ENCODE measurements around the gene VAV2. TPM values are rescaled to one million over a fixed set of nuclear protein-coding genes. Genes with fewer than 3 reads are reported as not detected.

Gene VAV2
- total and polyA plus RNA-seq, 9 of the 15 experiments (the other 6 are each of a cell fraction or from before 2014, with no cell fraction given): 0.01 to 2.7 (median 1.0) TPM; not detected in 1

DNA sequence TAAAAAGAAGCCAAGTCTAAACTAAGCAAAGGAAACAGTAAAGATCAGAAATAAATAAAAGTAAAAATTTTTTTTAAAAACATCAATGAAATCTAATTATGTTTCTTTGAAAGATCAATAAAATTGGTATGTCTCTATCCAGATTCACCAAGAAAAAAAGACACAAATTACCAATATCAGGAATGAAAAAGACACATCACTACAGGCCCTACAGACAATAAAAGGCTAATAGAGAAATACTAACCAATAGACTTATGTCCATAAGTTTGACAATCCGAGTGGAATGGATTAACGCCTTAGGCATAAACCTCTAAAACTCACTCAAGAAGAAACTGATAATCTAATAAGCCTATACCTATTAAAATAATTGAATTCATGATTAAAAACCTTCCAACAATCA is 45.5 kb upstream of the VAV2 start:
- CTCF ChIA-PET (ENCODE audit: low intra/inter-chr PET ratio): no interaction called here
- no peak for FAIRE-seq
- BruUV-seq (replicated peaks): no TSS peak
- H2AFZ ChIP-seq (ENCODE audit: low read depth, low read length): no peak overlapping the region
- H3K9me3 ChIP-seq (replicated peaks; ENCODE audit: control insufficient read depth, insufficient read depth, low read depth, low read length): no peaks in the 10 kb centered on the region
- no peaks in the 10 kb centered on the region for H3K27me3 ChIP-seq (ENCODE audit: control insufficient read depth in 2 of 2, insufficient read depth in 2 of 2, low read length in 2 of 2)
- no peak overlapping the region for H3K4me3 ChIP-seq
- peaks cover 51% of the 10 kb centered on the region; the same call in 2 of the 3 replicates for H3K36me3 ChIP-seq (ENCODE audit: control insufficient read depth, insufficient read depth, low read length)
- no peaks in the 10 kb centered on the region for H3K79me2 ChIP-seq (ENCODE audit: control insufficient read depth, insufficient read depth, low read length)
- 95% methylated on average over 2 of the region's 2 CpGs for WGBS (ENCODE audit: insufficient coverage, low coverage, missing lambda C conversion rate)
- in situ Hi-C loops (cut with MboI) (no loop called here), intact Hi-C loops (cut with micrococcal nuclease) (no loop called here)
- H3K27ac ChIP-seq (ENCODE audit: extremely low read depth, low read depth, low read length): no peak overlapping the region
- no peak overlapping the region for H3K4me2 ChIP-seq (ENCODE audit: insufficient read depth, low read length)
- H3K9me1 ChIP-seq (ENCODE audit: control insufficient read depth, insufficient read depth, low read length): no peaks in the 10 kb centered on the region
- peaks cover 0 to 13% of the 10 kb centered on the region in 2 experiments; a peak in 2 of 5 replicates for H3K4me1 ChIP-seq (replicated peaks in 1 of 2; ENCODE audit: control insufficient read depth in 2 of 2, insufficient read depth in 2 of 2, low read length in 2 of 2)
- no peaks in the 10 kb centered on the region for H4K20me1 ChIP-seq (replicated peaks; ENCODE audit: control insufficient read depth, insufficient read depth, low read length)
- ATAC-seq: no peak
- POLR2A ChIA-PET: no interaction called here
- H3K9ac ChIP-seq (ENCODE audit: insufficient read depth in 1 of 2, low read depth in 2 of 2, low read length in 2 of 2): no peak overlapping the region
- no peak for DNase-seq (ENCODE audit: extremely low read depth in 1 of 4, low spot score in 3 of 4)
- TF ChIP-seq SNAPC5 (CRISPR knock-in tag; IDR thresholded peaks at IDR 0.05): no peak
- no peak for TF ChIP-seq CCAR2 (IDR thresholded peaks at IDR 0.05; ENCODE audit: low read depth, low read length)
- no peak for TF ChIP-seq MTA3 (IDR thresholded peaks at IDR 0.05; ENCODE audit: borderline replicate concordance)
- no peak for TF ChIP-seq C11orf30 (IDR thresholded peaks at IDR 0.05; ENCODE audit: low read depth)
- no peak for TF ChIP-seq DDX20 (tag; IDR thresholded peaks at IDR 0.05; ENCODE audit: low read depth)
- TF ChIP-seq ZNF644 (tag; IDR thresholded peaks at IDR 0.05; ENCODE audit: low read depth): no peak
- no peak for TF ChIP-seq SRSF3 (IDR thresholded peaks at IDR 0.05; ENCODE audit: insufficient read depth, low read length)
- no peak for TF ChIP-seq EWSR1 (IDR thresholded peaks at IDR 0.05; ENCODE audit: borderline replicate concordance, low read depth, partially characterized antibody)
- no peak for TF ChIP-seq SMAD1 (IDR thresholded peaks at IDR 0.05; ENCODE audit: low read depth, low read length, partially characterized antibody)
- no peak for TF ChIP-seq JUN (IDR thresholded peaks at IDR 0.05; ENCODE audit: borderline replicate concordance, low read depth, low read length)
- TF ChIP-seq JUN (CRISPR knock-in tag; IDR thresholded peaks at IDR 0.05; ENCODE audit: borderline replicate concordance): no peak
- no peak for TF ChIP-seq SP2 (IDR thresholded peaks at IDR 0.05; ENCODE audit: extremely low read depth, low read depth, low read length, poor library complexity, severe bottlenecking)
- no peak for TF ChIP-seq ARID3A (IDR thresholded peaks at IDR 0.05; ENCODE audit: borderline replicate concordance, low read depth, low read length)
- TF ChIP-seq, protein P1, sequence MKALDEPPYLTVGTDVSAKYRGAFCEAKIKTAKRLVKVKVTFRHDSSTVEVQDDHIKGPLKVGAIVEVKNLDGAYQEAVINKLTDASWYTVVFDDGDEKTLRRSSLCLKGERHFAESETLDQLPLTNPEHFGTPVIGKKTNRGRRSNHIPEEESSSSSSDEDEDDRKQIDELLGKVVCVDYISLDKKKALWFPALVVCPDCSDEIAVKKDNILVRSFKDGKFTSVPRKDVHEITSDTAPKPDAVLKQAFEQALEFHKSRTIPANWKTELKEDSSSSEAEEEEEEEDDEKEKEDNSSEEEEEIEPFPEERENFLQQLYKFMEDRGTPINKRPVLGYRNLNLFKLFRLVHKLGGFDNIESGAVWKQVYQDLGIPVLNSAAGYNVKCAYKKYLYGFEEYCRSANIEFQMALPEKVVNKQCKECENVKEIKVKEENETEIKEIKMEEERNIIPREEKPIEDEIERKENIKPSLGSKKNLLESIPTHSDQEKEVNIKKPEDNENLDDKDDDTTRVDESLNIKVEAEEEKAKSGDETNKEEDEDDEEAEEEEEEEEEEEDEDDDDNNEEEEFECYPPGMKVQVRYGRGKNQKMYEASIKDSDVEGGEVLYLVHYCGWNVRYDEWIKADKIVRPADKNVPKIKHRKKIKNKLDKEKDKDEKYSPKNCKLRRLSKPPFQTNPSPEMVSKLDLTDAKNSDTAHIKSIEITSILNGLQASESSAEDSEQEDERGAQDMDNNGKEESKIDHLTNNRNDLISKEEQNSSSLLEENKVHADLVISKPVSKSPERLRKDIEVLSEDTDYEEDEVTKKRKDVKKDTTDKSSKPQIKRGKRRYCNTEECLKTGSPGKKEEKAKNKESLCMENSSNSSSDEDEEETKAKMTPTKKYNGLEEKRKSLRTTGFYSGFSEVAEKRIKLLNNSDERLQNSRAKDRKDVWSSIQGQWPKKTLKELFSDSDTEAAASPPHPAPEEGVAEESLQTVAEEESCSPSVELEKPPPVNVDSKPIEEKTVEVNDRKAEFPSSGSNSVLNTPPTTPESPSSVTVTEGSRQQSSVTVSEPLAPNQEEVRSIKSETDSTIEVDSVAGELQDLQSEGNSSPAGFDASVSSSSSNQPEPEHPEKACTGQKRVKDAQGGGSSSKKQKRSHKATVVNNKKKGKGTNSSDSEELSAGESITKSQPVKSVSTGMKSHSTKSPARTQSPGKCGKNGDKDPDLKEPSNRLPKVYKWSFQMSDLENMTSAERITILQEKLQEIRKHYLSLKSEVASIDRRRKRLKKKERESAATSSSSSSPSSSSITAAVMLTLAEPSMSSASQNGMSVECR (CRISPR knock-in tag; IDR thresholded peaks at IDR 0.05): no peak

Data from K562 (cell line).